HT-29 (cell line): ENCODE results near the gene DLK2. TPM values are rescaled to one million over a fixed set of nuclear protein-coding genes. Genes with fewer than 3 reads are reported as not detected.
"Not testable (repeated sequence)": the region's sequence is repeated elsewhere in the genome, so short reads cannot be mapped to it uniquely, and the experiment has no call there.

ENCODE experiments used
- DNase-seq: peaks from one replicate; pipeline ENCODE4 v3.0.0-alpha.2; 2015; ENCODE audit warnings: low spot score
- total RNA-seq: library from RNA; depleted of rRNA; stranded (reverse); fragments of >200 nt; shearing (Covaris generic); gene quantifications from 2 replicates; pipeline ENCODE4 v1.2.3, GENCODE V29; 2014; rRNA removed

Gene DLK2
- 0.10 and 0.34 TPM in 2 replicates for total RNA-seq

- peak; percentile 10 for DNase-seq
Measured at GRCh38 chr6:43455531-43456428, at the start of gene DLK2. Gene DLK2 (minus strand): TSS chr6:43455548. CDS start chr6:43454825, 723 bp downstream.

- DNase-seq, result no peak
Measured at GRCh38 chr6:43503443-43503842, 48.1 kb upstream of the DLK2 start.

- no peak for DNase-seq
Measured at GRCh38 chr6:43502666-43503065, 47.3 kb upstream of the DLK2 start.

GRCh38 chr6:43500921-43501320 is 45.6 kb upstream of the DLK2 start:
- DNase-seq, result no peak

- no peak for DNase-seq
Measured at GRCh38 chr6:43499028-43499815, 43.9 kb upstream of the DLK2 start.

- not testable (repeated sequence) for DNase-seq
Measured at GRCh38 chr6:43498291-43498690, 42.9 kb upstream of the DLK2 start.

- DNase-seq, result no peak
Measured at GRCh38 chr6:43497689-43498088, 42.3 kb upstream of the DLK2 start.

GRCh38 chr6:43497129-43497396 is 41.7 kb upstream of the DLK2 start:
- DNase-seq, result no peak

- DNase-seq, result peak; percentile 58
Measured at GRCh38 chr6:43496370-43497128, 41.2 kb upstream of the DLK2 start.

- peak; percentile 54 for DNase-seq
Measured at GRCh38 chr6:43495409-43495941, 40.1 kb upstream of the DLK2 start.

GRCh38 chr6:43494766-43495165 is 39.4 kb upstream of the DLK2 start:
- DNase-seq, result no peak

- DNase-seq, result no peak
Measured at GRCh38 chr6:43494321-43494720, 39.0 kb upstream of the DLK2 start.

- DNase-seq, result no peak
Measured at GRCh38 chr6:43493833-43494232, 38.5 kb upstream of the DLK2 start.

GRCh38 chr6:43493230-43493629 is 37.9 kb upstream of the DLK2 start:
- DNase-seq, result no peak

GRCh38 chr6:43492673-43493072 is 37.3 kb upstream of the DLK2 start:
- no peak for DNase-seq

GRCh38 chr6:43491750-43492661 is 36.7 kb upstream of the DLK2 start:
- DNase-seq, result peak; percentile 60

- DNase-seq, result no peak
Measured at GRCh38 chr6:43490523-43490939, 35.2 kb upstream of the DLK2 start.

- no peak for DNase-seq
Measured at GRCh38 chr6:43489277-43490072, 34.1 kb upstream of the DLK2 start.

GRCh38 chr6:43488667-43489276 is 33.4 kb upstream of the DLK2 start:
- DNase-seq, result no peak
